K562 (cell line): ENCODE data around the gene ZEB2. TPM values are rescaled to one million over a fixed set of nuclear protein-coding genes. Genes with fewer than 3 reads are reported as not detected.

Source experiments
- ADNP ChIP-seq: fragments of 200-800 bp; sonication (Bioruptor generic); IDR thresholded peaks from 2 replicates; pipeline ENCODE4 v1.6.1; 2016; ENCODE audit warnings: missing genetic modification characterization, missing compliant biosample characterization
- ARID1B ChIP-seq: fragments of 450-650 bp; IDR thresholded peaks from 2 replicates; pipeline ENCODE4 v1.6.1; 2016; ENCODE audit warnings: antibody characterized with exemption, mild to moderate bottlenecking, inconsistent platforms
- ATF4 ChIP-seq: fragments of 450-650 bp; formaldehyde crosslinking; IDR thresholded peaks from 2 replicates; pipeline ENCODE4 v1.4.0; 2022; ENCODE audit warnings: mild to moderate bottlenecking, moderate library complexity
- CTBP1 ChIP-seq: fragments of 450-650 bp; IDR thresholded peaks from 2 replicates; pipeline ENCODE4 v1.6.1; 2016; ENCODE audit warnings: borderline replicate concordance
- DACH1 ChIP-seq: fragments of 450-650 bp; IDR thresholded peaks from 2 replicates; pipeline ENCODE4 v1.6.1; 2018; ENCODE audit not compliant: partially characterized antibody
- DMBX1 ChIP-seq: fragments of 250-450 bp; sonication (Bioruptor Pico); IDR thresholded peaks from 2 replicates; pipeline ENCODE4 v1.8.0; 2022; ENCODE audit warnings: inconsistent platforms, mild to moderate bottlenecking, moderate library complexity, borderline replicate concordance
- FOSL1 ChIP-seq: fragments of 200-800 bp; sonication (Bioruptor generic); conservative IDR thresholded peaks from 2 replicates; pipeline ENCODE4 v1.6.1; 2016; ENCODE audit warnings: missing genetic modification characterization, missing compliant biosample characterization
- HDAC2 ChIP-seq: fragments of 450-650 bp; IDR thresholded peaks from 2 replicates; pipeline ENCODE4 v1.6.1; 2016; ENCODE audit warnings: mild to moderate bottlenecking
- MEIS2 ChIP-seq: fragments of 450-650 bp; IDR thresholded peaks from 2 replicates; pipeline ENCODE4 v1.6.1; 2014; ENCODE audit warnings: mild to moderate bottlenecking; ENCODE audit not compliant: partially characterized antibody
- POLR2B ChIP-seq: fragments of 450-650 bp; IDR thresholded peaks from 2 replicates; pipeline ENCODE4 v1.6.1; 2018; ENCODE audit warnings: low read depth; ENCODE audit not compliant: partially characterized antibody
- PYGO2 ChIP-seq: fragments of 450-650 bp; IDR thresholded peaks from 2 replicates; pipeline ENCODE4 v1.6.1; 2016; ENCODE audit warnings: mild to moderate bottlenecking, missing genetic modification characterization, moderate library complexity, missing compliant biosample characterization
- SMARCE1 ChIP-seq: fragments of 450-650 bp; IDR thresholded peaks from 2 replicates; pipeline ENCODE4 v1.7.1; 2016; ENCODE audit warnings: mild to moderate bottlenecking
- STAT5A ChIP-seq: IDR thresholded peaks from 2 replicates; pipeline ENCODE4 v1.6.1; 2012; ENCODE audit warnings: low read length, inconsistent platforms, borderline replicate concordance
- TRIM28 ChIP-seq: fragments of 450-650 bp; IDR thresholded peaks from 2 replicates; pipeline ENCODE4 v1.6.1; 2017
- ZBTB5 ChIP-seq: fragments of 450-650 bp; IDR thresholded peaks from 2 replicates; pipeline ENCODE4 v1.6.1; 2017; ENCODE audit warnings: antibody characterized with exemption
- ZNF12 ChIP-seq: sonication (generic); formaldehyde crosslinking; IDR thresholded peaks from 2 replicates; pipeline ENCODE4 v1.4.0; 2020; ENCODE audit warnings: mild to moderate bottlenecking, missing genetic modification reagents
- ZNF584 ChIP-seq: fragments of 200-800 bp; sonication (Bioruptor generic); IDR thresholded peaks from 2 replicates; pipeline ENCODE4 v1.6.1; 2016; ENCODE audit warnings: low read depth, mild to moderate bottlenecking, missing genetic modification characterization, missing compliant biosample characterization
- polyA plus RNA-seq, 8 experiments: library from polyadenylated mRNA; depleted of rRNA in 4 of 8; stranded (reverse) in 5 of 8; unstranded in 3 of 8; fragments of >200 nt; fragmentation: Nextera tagmentation in 2 of 8; fragmentation: Illumina TruSeq in 1 of 8; extraction: Ambion mirVana in 2 of 8; extraction: Trizol in 1 of 8; gene quantifications; 2 replicates each; pipeline versions ENCODE4 v1.2.1 to v1.2.3, GENCODE V29; 2011 to 2014; ENCODE audit warnings: inconsistent platforms in 1 of 8, missing spikeins in 1 of 8
- total RNA-seq, 7 experiments: library from RNA; depleted of rRNA in 6 of 7; stranded (reverse); fragments of >200 nt in 6 of 7; fragmentation: Illumina TruSeq in 2 of 7; extraction: Trizol in 2 of 7; gene quantifications; 2 replicates each; pipeline versions ENCODE4 v1.2.1 to v1.2.3, GENCODE V29; 2011 to 2021; ENCODE audit warnings: low replicate concordance in 1 of 7
- TF ChIP-seq, protein P1 (sequence below): fragments of 450-650 bp; formaldehyde crosslinking; IDR thresholded peaks from 2 replicates; pipeline ENCODE4 v1.4.0; 2020; ENCODE audit warnings: mild to moderate bottlenecking, moderate library complexity
- TF ChIP-seq, protein P2 (sequence below): sonication (generic); formaldehyde crosslinking; IDR thresholded peaks from 2 replicates; pipeline ENCODE4 v1.8.0; 2022; ENCODE audit warnings: mild to moderate bottlenecking, low read depth, missing genetic modification reagents
- TF ChIP-seq, protein P3 (sequence below): fragments of 450-650 bp; IDR thresholded peaks from 2 replicates; pipeline ENCODE4 v1.6.1; 2017; ENCODE audit warnings: mild to moderate bottlenecking, moderate library complexity
- TF ChIP-seq, protein P4 (sequence below): sonication (generic); formaldehyde crosslinking; IDR thresholded peaks from 2 replicates; pipeline ENCODE4 v1.4.0; 2020; ENCODE audit warnings: mild to moderate bottlenecking, missing genetic modification reagents

The ZEB2 gene
- total and polyA plus RNA-seq, 9 of the 15 experiments (the other 6 are each of a cell fraction or from before 2014, with no cell fraction given) = 15.1 to 113 (median 72.3) TPM

DNA sequence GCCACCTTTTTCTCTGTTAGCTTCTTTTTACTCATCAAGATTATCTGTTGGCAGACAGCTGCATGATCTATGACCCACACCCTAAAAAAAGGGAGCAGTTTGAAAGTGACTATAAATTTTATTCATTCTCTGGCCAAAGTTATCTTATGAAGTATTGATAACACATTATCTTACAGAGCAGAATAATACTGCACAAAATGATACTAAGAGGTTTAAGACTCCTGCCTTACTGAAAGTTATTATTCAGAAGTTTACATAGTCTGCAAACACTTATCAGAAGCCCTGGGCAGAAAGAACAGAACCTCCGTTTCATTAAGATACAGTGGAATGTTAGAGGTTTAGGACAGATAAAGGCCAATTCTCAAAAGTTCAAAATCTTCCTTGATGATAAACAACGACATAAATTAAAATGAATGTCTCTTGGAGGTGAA lies 78.2 kb downstream of the ZEB2 start (continued):
- TF ChIP-seq, protein P1, sequence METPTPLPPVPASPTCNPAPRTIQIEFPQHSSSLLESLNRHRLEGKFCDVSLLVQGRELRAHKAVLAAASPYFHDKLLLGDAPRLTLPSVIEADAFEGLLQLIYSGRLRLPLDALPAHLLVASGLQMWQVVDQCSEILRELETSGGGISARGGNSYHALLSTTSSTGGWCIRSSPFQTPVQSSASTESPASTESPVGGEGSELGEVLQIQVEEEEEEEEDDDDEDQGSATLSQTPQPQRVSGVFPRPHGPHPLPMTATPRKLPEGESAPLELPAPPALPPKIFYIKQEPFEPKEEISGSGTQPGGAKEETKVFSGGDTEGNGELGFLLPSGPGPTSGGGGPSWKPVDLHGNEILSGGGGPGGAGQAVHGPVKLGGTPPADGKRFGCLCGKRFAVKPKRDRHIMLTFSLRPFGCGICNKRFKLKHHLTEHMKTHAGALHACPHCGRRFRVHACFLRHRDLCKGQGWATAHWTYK (CRISPR knock-in tag) = peak; percentile 33; the same call in 1 of the 2 replicates
- TF ChIP-seq ATF4 (CRISPR knock-in tag) (peak; percentile 35; the same call in 1 of the 2 replicates), ARID1B (peak; percentile 99), FOSL1 (tag) (peak; percentile 79), TRIM28 (peak; percentile 38; the same call in 1 of the 2 replicates), PYGO2 (tag) (no peak), ZBTB5 (no peak), DMBX1 (0 out of 2 replicates have a peak, but pooled peaks have one; percentile 28), MEIS2 (peak; percentile 99), ADNP (peak; percentile 59), ZNF12 (no peak), HDAC2 (peak; percentile 92), DACH1 (peak; percentile 74), POLR2B (no peak), CTBP1 (peak; percentile 50; the same call in 1 of the 2 replicates), ZNF584 (CRISPR knock-in tag) (peak; percentile 63; the same call in 1 of the 2 replicates), STAT5A (peak; percentile 85), SMARCE1 (peak; percentile 94)
- TF ChIP-seq, protein P2, sequence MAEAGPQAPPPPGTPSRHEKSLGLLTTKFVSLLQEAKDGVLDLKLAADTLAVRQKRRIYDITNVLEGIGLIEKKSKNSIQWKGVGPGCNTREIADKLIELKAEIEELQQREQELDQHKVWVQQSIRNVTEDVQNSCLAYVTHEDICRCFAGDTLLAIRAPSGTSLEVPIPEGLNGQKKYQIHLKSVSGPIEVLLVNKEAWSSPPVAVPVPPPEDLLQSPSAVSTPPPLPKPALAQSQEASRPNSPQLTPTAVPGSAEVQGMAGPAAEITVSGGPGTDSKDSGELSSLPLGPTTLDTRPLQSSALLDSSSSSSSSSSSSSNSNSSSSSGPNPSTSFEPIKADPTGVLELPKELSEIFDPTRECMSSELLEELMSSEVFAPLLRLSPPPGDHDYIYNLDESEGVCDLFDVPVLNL = no peak
- TF ChIP-seq, protein P3, sequence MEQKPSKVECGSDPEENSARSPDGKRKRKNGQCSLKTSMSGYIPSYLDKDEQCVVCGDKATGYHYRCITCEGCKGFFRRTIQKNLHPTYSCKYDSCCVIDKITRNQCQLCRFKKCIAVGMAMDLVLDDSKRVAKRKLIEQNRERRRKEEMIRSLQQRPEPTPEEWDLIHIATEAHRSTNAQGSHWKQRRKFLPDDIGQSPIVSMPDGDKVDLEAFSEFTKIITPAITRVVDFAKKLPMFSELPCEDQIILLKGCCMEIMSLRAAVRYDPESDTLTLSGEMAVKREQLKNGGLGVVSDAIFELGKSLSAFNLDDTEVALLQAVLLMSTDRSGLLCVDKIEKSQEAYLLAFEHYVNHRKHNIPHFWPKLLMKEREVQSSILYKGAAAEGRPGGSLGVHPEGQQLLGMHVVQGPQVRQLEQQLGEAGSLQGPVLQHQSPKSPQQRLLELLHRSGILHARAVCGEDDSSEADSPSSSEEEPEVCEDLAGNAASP = no peak
- TF ChIP-seq, protein P4, sequence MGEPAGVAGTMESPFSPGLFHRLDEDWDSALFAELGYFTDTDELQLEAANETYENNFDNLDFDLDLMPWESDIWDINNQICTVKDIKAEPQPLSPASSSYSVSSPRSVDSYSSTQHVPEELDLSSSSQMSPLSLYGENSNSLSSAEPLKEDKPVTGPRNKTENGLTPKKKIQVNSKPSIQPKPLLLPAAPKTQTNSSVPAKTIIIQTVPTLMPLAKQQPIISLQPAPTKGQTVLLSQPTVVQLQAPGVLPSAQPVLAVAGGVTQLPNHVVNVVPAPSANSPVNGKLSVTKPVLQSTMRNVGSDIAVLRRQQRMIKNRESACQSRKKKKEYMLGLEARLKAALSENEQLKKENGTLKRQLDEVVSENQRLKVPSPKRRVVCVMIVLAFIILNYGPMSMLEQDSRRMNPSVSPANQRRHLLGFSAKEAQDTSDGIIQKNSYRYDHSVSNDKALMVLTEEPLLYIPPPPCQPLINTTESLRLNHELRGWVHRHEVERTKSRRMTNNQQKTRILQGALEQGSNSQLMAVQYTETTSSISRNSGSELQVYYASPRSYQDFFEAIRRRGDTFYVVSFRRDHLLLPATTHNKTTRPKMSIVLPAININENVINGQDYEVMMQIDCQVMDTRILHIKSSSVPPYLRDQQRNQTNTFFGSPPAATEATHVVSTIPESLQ (CRISPR knock-in tag) = no peak
